H9 (cell line): ENCODE results near the gene ZDHHC1. TPM values are rescaled to one million over a fixed set of nuclear protein-coding genes. Genes with fewer than 3 reads are reported as not detected.

ENCODE experiments used
- DNase-seq: peaks from one replicate; pipeline ENCODE4 v3.0.0-alpha.2; 2017
- H2AFZ ChIP-seq: one replicate; pipeline ENCODE4 v1.6.1; 2013; ENCODE audit warnings: mild to moderate bottlenecking, low read length, control low read depth, moderate library complexity
- H2AK5ac ChIP-seq: 2 replicates; pipeline ENCODE4 v1.6.1; 2013; ENCODE audit warnings: low read length, control low read depth, mixed read lengths; ENCODE audit not compliant: insufficient read length
- H2BK120ac ChIP-seq: one replicate; pipeline ENCODE4 v1.6.1; 2013; ENCODE audit warnings: low read depth, mild to moderate bottlenecking, low read length, control low read depth, inconsistent platforms; ENCODE audit not compliant: poor library complexity, severe bottlenecking
- H2BK12ac ChIP-seq: 2 replicates; pipeline ENCODE4 v1.6.1; 2013; ENCODE audit warnings: low read length, control low read depth, mixed read lengths, low read depth; ENCODE audit not compliant: insufficient read length
- H2BK15ac ChIP-seq: 2 replicates; pipeline ENCODE4 v1.6.1; 2013; ENCODE audit warnings: low read depth, low read length, control low read depth
- H2BK20ac ChIP-seq: one replicate; pipeline ENCODE4 v1.6.1; 2013; ENCODE audit warnings: low read depth, mild to moderate bottlenecking, low read length, control low read depth, inconsistent platforms; ENCODE audit not compliant: poor library complexity, severe bottlenecking
- H2BK5ac ChIP-seq: 2 replicates; pipeline ENCODE4 v1.6.1; 2013; ENCODE audit warnings: low read length, control low read depth, mixed read lengths; ENCODE audit not compliant: insufficient read length
- H3K14ac ChIP-seq: 2 replicates; pipeline ENCODE4 v1.6.1; 2013; ENCODE audit warnings: low read length, control low read depth; ENCODE audit not compliant: insufficient read depth
- H3K18ac ChIP-seq: 2 replicates; pipeline ENCODE4 v1.6.1; 2013; ENCODE audit warnings: low read depth, mild to moderate bottlenecking, mixed read lengths, low read length, control low read depth; ENCODE audit not compliant: insufficient read length
- H3K23ac ChIP-seq: 2 replicates; pipeline ENCODE4 v1.6.1; 2013; ENCODE audit warnings: low read length, control low read depth, mixed read lengths, low read depth; ENCODE audit not compliant: insufficient read length
- H3K23me2 ChIP-seq: 2 replicates; pipeline ENCODE4 v1.6.1; 2013; ENCODE audit warnings: low read depth, mild to moderate bottlenecking, mixed read lengths, low read length, control low read depth; ENCODE audit not compliant: insufficient read length, poor library complexity, severe bottlenecking
- H3K27ac ChIP-seq: 2 replicates; pipeline ENCODE4 v1.5.1; 2013; ENCODE audit warnings: low read length, control low read depth, mixed read lengths, low read depth; ENCODE audit not compliant: insufficient read length
- H3K27me3 ChIP-seq: 2 replicates; pipeline ENCODE4 v1.6.1; 2013; ENCODE audit warnings: low read length, control low read depth, inconsistent platforms; ENCODE audit not compliant: insufficient read depth
- H3K4ac ChIP-seq: 2 replicates; pipeline ENCODE4 v1.6.1; 2013; ENCODE audit warnings: low read depth, mild to moderate bottlenecking, control low read depth, inconsistent platforms, low read length, moderate library complexity
- H3K4me1 ChIP-seq: 2 replicates; pipeline ENCODE4 v1.6.1; 2013; ENCODE audit warnings: low read length, control low read depth, inconsistent platforms; ENCODE audit not compliant: insufficient read depth
- H3K4me2 ChIP-seq: 2 replicates; pipeline ENCODE4 v1.6.1; 2013; ENCODE audit warnings: low read length, control low read depth, mixed read lengths; ENCODE audit not compliant: insufficient read length, insufficient read depth
- H3K56ac ChIP-seq: 2 replicates; pipeline ENCODE4 v1.6.1; 2013; ENCODE audit warnings: low read depth, mild to moderate bottlenecking, mixed read lengths, low read length, control low read depth; ENCODE audit not compliant: insufficient read length
- H3K79me1 ChIP-seq: 2 replicates; pipeline ENCODE4 v1.6.1; 2013; ENCODE audit warnings: low read depth, mild to moderate bottlenecking, moderate library complexity, low read length, control low read depth, inconsistent platforms; ENCODE audit not compliant: insufficient read depth, poor library complexity, severe bottlenecking
- H3K79me2 ChIP-seq: 2 replicates; pipeline ENCODE4 v1.6.1; 2013; ENCODE audit warnings: low read length, control low read depth, inconsistent platforms; ENCODE audit not compliant: insufficient read depth
- H3K9ac ChIP-seq: 2 replicates; pipeline ENCODE4 v1.6.1; 2013; ENCODE audit warnings: low read length, control low read depth, mixed read lengths; ENCODE audit not compliant: insufficient read length; ENCODE audit errors: extremely low read depth
- H3K9me3 ChIP-seq: one replicate; pipeline ENCODE4 v1.6.1; 2013; ENCODE audit warnings: low read depth, low read length, inconsistent platforms; ENCODE audit not compliant: control insufficient read depth
- H3T11ph ChIP-seq: one replicate; pipeline ENCODE4 v1.6.1; 2013; ENCODE audit warnings: mild to moderate bottlenecking, low read length, control low read depth, inconsistent platforms
- H4K20me1 ChIP-seq: one replicate; pipeline ENCODE4 v1.6.1; 2013; ENCODE audit not compliant: control insufficient read depth, insufficient read length, insufficient read depth
- H4K5ac ChIP-seq: 2 replicates; pipeline ENCODE4 v1.6.1; 2013; ENCODE audit warnings: low read depth, mild to moderate bottlenecking, mixed read lengths, low read length, control low read depth; ENCODE audit not compliant: insufficient read length
- H4K8ac ChIP-seq: replicated peaks from 2 replicates; pipeline ENCODE4 v1.6.1; 2013; ENCODE audit warnings: low read length, control low read depth, mixed read lengths, low read depth; ENCODE audit not compliant: insufficient read length
- H4K91ac ChIP-seq: 2 replicates; pipeline ENCODE4 v1.6.1; 2013; ENCODE audit warnings: low read depth, mild to moderate bottlenecking, moderate library complexity, mixed read lengths, low read length, control low read depth; ENCODE audit not compliant: insufficient read length
- H3K27ac Mint-ChIP-seq, 3 experiments: 2 replicates in 2 of 3; 3 replicates in 1 of 3; pipeline ENCODE4 v1.8.0; 2020 to 2021; ENCODE audit warnings: mixed read lengths in 3 of 3, mild to moderate bottlenecking in 1 of 3, moderate library complexity in 1 of 3
- H3K27me3 Mint-ChIP-seq: 2 replicates; pipeline ENCODE4 v1.8.0; 2021; ENCODE audit warnings: low read depth, mild to moderate bottlenecking, moderate library complexity, mixed read lengths
- H3K36me3 Mint-ChIP-seq, 3 experiments: 2 replicates in 2 of 3; 3 replicates in 1 of 3; pipeline ENCODE4 v1.8.0; 2020 to 2021; ENCODE audit warnings: low read depth in 3 of 3, mixed read lengths in 3 of 3; ENCODE audit not compliant: insufficient read depth in 1 of 3
- H3K4me1 Mint-ChIP-seq, 2 experiments: 2 replicates each; pipeline ENCODE4 v1.8.0; 2020; ENCODE audit warnings: mixed read lengths in 2 of 2
- H3K4me3 Mint-ChIP-seq, 2 experiments: 2 replicates in 1 of 2; 3 replicates in 1 of 2; pipeline ENCODE4 v1.8.0; 2020 to 2021; ENCODE audit warnings: mild to moderate bottlenecking in 2 of 2, mixed read lengths in 2 of 2, moderate library complexity in 1 of 2
- H3K9me3 Mint-ChIP-seq, 2 experiments: 2 replicates in 1 of 2; 3 replicates in 1 of 2; pipeline ENCODE4 v1.8.0; 2020; ENCODE audit warnings: mild to moderate bottlenecking in 2 of 2, mixed read lengths in 2 of 2, moderate library complexity in 1 of 2
- WGBS: extraction: QIAGEN DNeasy Blood & Tissue Kit; methylation state at CpG from one replicate; pipeline ENCODE4 v1.1.7; 2013; ENCODE audit warnings: missing lambda C conversion rate, low lambda C conversion rate, mixed read lengths; ENCODE audit not compliant: insufficient read length; ENCODE audit errors: extremely low coverage; 5-methylcytosine and 5-hydroxymethylcytosine counted together
- total RNA-seq: library from RNA; stranded (reverse); gene quantifications from 2 replicates; pipeline ENCODE4 v1.2.1, GENCODE V29; 2021
- TF ChIP-seq, protein P1 (sequence below): fragments of 200-600 bp; sonication (generic); conservative IDR thresholded peaks from 3 replicates; pipeline ENCODE4 v1.8.0; 2021; ENCODE audit warnings: antibody characterized with exemption, mild to moderate bottlenecking

ZDHHC1 gene
- total RNA-seq, 1 experiment from 2014 or later: 3.7 TPM

DNA sequence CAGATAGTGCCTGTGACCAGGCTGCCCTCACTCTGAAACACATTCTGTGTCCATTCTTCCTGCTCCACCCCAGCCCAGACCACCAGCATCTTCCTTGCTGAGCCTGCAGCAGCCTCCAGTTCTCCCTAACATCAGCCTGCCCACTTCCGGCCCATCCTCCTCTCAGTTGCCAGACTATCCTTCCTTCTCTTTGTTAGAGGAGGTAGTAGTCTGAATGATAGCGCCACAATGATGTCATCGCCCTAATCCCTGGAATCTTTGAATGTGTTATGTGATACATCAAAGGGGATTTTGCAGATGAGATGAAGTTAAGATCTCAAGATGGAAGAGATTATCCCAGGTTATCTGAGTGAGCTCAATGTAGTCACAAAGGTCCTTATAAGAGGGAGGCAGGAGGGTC is 3.2 kb upstream of the ZDHHC1 start:
- Mint-ChIP-seq H3K4me1 (peaks cover 39 to 42% of the 10 kb centered on the region in 2 experiments), H3K27ac (no peak overlapping the region), H3K36me3 (peaks cover 0 to 4% (median 2%) of the 10 kb centered on the region in 3 experiments; a peak in 1 of 7 replicates), H3K9me3 (peaks cover 2 to 5% of the 10 kb centered on the region in 2 experiments; a peak in 3 of 5 replicates), H3K27me3 (peaks cover 6% of the 10 kb centered on the region), H3K4me3 (no peak overlapping the region; a peak in 2 of 5 replicates)
- no peak overlapping the region for H3K56ac ChIP-seq
- H4K8ac ChIP-seq: no peak overlapping the region
- H3K4me2 ChIP-seq: no peak overlapping the region
- no peak overlapping the region for H2BK12ac ChIP-seq
- H4K5ac ChIP-seq: no peak overlapping the region
- H2BK120ac ChIP-seq: no peak overlapping the region
- H2AK5ac ChIP-seq: no peak overlapping the region
- H3K18ac ChIP-seq: no peak overlapping the region
- no peak for DNase-seq
- H2BK15ac ChIP-seq: no peak overlapping the region
- no peak overlapping the region for H2BK20ac ChIP-seq
- H2AFZ ChIP-seq: no peak overlapping the region
- no peaks in the 10 kb centered on the region for H3K9me3 ChIP-seq
- no peaks in the 10 kb centered on the region for H4K20me1 ChIP-seq
- H3T11ph ChIP-seq: no peak overlapping the region
- H3K9ac ChIP-seq: no peak overlapping the region
- no peak overlapping the region for H4K91ac ChIP-seq
- H3K27ac ChIP-seq: no peak overlapping the region
- H3K79me2 ChIP-seq: no peaks in the 10 kb centered on the region
- peaks cover 11% of the 10 kb centered on the region for H3K23me2 ChIP-seq
- no peaks in the 10 kb centered on the region; the same call in 1 of the 2 replicates for H3K27me3 ChIP-seq
- no peaks in the 10 kb centered on the region for H3K79me1 ChIP-seq
- peaks cover 18% of the 10 kb centered on the region for H3K4me1 ChIP-seq
- no peak overlapping the region for H3K23ac ChIP-seq
- H3K14ac ChIP-seq: no peak overlapping the region
- TF ChIP-seq, protein P1, sequence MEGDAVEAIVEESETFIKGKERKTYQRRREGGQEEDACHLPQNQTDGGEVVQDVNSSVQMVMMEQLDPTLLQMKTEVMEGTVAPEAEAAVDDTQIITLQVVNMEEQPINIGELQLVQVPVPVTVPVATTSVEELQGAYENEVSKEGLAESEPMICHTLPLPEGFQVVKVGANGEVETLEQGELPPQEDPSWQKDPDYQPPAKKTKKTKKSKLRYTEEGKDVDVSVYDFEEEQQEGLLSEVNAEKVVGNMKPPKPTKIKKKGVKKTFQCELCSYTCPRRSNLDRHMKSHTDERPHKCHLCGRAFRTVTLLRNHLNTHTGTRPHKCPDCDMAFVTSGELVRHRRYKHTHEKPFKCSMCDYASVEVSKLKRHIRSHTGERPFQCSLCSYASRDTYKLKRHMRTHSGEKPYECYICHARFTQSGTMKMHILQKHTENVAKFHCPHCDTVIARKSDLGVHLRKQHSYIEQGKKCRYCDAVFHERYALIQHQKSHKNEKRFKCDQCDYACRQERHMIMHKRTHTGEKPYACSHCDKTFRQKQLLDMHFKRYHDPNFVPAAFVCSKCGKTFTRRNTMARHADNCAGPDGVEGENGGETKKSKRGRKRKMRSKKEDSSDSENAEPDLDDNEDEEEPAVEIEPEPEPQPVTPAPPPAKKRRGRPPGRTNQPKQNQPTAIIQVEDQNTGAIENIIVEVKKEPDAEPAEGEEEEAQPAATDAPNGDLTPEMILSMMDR: no peak
- no CpG with 5 or more reads among the region's 3 CpGs for whole genome bisulfite sequencing
- H3K4ac ChIP-seq: no peak overlapping the region
- no peak overlapping the region for H2BK5ac ChIP-seq
